GM19395 (cell line): ENCODE data around the gene RAB35.
A peak's percentile ranks its signal among the peaks of the same experiment; 100 is the strongest.

Source experiments
- ATAC-seq: cut with Tn5 transposase; IDR thresholded peaks from one replicate; pipeline ENCODE4 v1.9.1; 2021; ENCODE audit warnings: mild to moderate bottlenecking, moderate library complexity; ENCODE audit not compliant: unreplicated experiment

The RAB35 gene

DNA sequence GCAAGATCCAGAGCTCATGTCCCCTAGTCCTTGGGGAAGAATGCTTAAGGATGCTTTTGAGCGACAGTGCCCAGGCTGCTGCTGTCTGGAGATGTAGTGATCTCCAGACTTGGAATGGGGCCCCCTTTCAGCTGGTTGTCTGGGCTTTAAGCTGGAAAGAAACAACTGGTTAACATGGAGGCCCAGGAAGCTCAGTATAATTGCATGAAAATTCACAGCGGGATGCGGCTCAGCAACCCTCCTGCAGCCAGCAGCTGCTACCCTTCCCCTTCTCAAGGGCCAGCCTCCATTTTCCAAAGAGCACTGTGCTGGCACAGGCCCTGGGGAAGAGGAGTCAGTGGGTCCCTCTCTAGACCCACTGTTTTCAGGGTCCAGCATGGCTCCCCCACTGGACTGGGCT lies 26.3 kb downstream of the RAB35 start:
- ATAC-seq = no peak

DNA sequence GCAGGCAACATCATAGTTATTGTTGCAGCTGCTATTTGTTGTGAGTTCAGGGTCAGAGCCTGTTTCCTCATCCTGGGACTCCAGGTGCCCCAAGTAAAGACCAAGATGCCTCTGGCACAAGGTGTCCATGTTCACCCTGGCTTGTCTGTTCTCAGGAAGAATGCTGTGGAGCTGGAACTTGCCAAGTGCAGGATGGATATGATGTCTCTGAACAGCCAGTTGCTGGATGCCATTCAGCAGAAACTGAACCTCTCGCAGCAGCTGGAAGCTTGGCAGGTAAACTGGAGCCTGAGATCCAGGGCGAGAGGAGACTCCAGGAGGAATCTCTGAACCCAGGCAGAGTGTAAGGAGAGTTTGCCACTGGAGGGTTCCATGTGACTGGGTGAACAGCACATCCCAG lies 26.8 kb downstream of the RAB35 start:
- ATAC-seq = no peak

DNA sequence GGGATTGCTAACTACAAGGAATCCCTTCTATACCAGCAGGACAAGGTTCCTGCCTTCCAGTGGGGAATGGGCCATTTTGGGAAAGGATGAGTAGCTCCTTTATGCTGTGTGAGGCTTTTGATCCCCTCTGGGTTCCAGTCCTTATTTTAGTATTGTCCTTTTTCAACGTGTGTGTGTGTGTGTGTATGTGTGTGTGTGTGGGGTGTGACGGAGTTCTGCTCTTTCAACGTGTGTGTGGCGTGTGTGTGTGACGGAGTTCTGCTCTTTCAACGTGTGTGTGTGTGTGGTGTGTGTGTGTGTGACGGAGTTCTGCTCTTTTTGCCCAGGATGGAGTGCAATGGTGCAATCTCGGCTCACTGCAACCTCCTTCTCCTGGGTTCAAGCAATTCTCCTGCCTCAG lies 27.4 kb downstream of the RAB35 start:
- ATAC-seq = no peak

DNA sequence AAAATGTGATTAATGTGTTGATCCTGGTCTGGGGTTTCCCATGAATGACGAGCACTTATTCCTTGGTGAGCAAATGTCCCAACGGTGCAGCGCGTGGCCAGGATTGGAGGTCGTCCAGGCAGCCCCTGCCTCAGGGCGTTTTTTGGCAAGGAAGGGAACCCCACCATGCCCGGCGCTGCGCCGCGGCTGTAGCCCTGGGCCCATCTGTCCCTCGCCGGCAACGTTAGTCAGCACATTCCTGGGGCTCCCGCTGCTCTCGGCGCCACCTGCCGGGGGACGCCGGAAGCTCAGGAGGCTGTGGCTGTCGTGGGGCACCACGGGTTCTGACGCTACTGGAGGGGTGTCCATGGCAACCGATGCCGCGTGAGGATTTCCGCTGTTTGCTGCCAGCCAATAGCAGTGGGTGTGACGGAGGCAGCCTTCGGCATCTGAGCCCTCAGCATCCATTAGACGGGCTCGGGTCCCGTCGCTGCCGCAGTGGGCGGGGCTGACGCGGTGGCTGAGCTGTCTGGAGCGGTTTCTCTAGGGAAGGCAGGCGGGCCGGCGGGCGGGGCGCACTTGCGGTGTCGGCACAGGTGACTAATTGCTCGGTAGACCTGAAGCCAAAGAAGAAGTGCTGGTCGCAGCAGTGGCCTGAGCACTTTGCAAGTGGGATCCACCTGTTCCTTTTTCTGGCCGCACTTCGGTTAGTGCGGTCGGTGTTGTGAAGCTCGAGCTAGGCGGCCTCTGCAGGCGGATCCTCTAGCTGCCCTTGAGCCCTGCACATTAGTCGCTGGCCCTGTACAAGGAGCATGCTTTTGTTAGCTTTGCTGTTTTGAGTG lies 29.5 kb downstream of the RAB35 start:
- peak; percentile 98 for ATAC-seq

DNA sequence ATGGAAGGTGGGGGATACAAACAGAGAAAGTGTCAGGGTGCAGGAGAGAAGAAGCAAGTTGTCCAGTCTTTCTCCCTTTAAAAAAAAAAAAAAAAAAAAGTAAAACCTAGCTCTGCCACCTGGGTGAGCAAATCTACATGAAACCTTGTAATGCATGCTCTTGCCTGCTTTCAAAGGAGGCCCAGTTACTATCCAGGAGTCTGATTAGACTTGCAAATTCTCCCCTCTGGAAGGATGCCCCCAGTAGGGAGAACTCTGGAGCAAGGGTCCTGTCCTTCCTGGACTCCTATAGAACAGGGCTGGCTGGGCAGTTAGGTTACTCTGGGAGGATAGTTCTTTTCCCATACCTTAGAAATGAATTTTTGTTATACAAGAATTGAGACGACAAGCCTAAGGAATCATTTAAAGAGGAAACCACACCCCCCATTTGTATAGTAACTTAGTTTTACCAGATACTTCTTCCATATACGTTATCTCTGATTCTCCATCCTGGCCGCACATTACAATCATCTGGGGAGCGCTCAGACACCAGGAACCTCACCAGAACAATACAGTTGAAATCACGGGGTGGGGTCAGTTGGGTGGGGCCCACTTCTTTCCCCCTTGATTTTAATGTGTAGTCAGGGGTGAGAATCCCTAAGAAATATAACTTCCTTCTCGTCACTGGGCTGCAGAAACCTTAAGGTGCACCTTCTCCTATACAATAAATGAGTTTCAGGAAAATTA lies 30.5 kb downstream of the RAB35 start:
- no peak for ATAC-seq

DNA sequence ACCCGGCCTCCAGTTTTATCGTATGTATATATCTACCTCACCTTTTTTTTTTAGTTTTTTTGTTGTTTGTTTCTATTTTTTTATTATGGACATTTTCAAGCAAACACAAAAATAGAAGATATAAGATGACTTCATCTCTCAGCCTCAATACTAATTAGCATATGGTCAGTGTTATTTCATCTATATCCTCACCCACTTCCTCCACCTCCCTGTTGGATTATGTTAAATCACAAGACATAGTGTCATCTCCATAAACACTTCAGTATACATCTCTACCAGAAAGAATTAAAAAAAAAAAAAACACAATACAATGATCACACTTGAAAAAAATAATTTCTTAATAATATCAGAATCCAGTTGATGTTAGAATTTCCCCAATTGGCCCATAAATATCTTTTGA lies 34.9 kb downstream of the RAB35 start:
- no peak for ATAC-seq

DNA sequence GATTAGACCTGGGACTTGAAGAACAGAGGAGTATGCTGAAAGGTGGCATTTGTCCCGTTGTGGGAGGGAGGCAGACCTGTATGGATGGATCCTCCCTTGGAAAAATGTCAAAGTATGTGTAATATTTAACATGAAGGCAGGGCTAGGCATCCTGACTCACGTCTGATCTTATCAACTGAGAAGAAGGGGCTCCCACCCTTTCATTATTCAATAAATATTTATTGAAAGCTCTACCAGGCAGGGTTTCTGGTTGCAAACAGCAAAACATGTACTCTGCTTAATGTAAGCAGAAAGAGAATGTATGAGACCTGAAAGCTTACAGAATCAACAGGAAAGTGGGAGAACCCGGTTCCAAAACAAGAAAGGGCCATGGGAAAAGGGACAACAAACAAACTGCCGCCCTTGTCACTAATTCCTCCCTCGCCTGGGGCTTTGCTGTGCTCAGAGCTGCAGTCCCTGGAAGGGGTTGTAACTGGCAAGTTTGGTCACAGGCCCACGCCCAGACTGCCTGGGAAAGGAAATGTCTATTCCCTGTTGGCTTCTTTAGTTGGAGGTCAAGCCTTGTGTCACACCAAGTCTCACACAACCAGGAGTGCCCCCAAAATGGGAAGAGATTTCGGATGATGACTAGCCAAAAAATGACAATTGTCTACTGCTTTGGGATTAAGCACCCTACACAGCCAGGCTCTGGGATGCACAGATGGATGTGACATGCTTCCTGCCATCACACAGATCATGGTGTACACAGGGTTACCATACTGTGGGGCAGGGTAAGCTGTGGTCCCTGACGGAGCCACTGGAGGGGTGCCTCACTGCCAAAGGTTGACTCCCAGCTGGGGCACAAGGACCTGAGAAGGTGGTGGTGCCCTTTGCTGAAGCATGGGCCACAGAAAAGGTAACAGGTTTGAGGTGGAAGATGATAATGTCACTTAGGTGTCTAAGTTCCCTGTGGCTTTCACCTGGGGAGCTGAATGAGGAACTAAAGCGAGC lies 36.8 kb downstream of the RAB35 start:
- no peak for ATAC-seq

DNA sequence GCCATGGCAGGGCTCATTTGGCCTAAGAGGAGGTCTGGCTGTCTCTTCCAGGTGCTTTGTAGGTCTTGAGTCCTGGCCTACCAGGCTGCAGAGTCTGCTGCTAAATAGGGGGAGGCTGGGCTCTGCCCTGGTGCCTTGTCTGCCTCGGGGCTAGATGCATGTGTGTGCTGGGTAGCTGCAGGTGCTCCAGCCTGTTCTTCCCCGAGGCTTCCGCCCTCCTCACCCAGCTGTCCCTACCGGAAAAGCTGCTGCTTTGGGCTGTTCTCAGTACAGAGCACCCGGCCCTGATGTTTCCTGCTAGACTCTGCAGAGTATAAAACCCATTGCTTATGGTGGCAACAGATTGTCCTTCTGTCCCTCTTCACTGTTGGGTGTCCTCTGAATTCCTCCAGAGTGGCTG lies 37.7 kb downstream of the RAB35 start:
- no peak for ATAC-seq

DNA sequence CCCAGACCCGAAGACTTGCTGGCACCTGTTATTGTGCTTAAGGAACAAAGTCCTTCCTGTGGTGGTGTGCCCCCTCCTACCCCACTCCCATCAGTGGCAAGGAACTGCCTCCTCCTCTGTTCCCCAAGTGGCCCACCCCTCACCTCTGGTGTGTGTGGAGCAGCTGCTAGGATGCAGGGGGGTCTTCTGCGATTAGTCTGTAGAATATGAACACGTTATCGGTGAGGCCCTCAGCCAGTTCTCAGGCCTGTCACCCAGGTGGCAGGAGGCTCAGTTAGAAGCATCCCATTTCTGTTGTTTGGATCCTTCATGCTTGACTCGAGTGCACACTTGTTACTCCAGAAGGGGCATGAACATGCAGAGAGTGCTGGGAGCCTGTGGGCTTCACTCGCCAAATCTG lies 39.3 kb downstream of the RAB35 start:
- no peak for ATAC-seq

DNA sequence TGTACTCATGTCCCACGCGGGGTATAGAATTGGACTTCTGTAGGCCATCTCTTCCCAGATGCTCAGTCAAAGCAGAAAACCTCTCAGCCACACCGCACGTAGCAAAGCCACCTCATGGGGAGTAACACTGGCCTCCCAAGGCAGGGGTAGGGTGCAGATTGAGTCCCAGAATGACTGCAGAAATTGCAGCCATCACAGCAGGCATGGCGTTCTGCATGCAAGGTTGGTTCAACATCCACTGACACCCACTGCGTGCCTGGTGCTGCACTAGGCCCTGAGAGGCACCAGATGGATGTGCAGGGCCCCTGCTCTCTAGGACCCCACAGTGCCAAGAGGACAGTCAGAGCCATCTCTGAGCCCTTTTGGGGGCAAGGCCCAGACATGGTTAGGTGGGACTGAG lies 39.9 kb downstream of the RAB35 start:
- no peak for ATAC-seq

DNA sequence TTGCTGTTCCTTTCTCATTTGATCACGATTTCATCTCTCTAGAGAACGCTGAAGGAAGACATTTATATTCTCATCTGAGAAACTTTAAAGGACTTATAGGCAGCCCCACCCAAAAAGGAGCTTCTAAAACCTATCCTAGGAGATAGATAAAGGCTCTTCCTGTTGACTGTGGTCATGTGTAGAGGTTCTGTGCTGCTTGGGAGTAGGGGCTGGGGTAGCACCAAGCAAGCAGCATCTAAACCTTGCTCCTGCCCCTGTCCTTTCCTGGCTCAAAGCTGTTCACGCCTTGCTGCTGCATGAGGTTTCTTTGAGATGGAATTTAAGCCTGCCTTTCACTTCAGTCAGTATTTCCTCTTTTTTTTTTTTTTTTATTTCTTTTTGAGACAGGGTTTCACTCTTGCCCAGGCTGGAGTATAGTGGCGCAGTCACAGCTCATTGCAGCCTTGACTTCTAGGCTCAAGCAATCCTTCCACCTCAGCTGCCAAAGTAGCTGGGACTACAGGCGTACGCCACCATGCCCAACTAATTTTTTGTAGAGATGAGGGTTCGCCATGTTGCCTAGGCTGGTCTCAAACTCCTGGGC lies 41.4 kb downstream of the RAB35 start:
- no peak for ATAC-seq

DNA sequence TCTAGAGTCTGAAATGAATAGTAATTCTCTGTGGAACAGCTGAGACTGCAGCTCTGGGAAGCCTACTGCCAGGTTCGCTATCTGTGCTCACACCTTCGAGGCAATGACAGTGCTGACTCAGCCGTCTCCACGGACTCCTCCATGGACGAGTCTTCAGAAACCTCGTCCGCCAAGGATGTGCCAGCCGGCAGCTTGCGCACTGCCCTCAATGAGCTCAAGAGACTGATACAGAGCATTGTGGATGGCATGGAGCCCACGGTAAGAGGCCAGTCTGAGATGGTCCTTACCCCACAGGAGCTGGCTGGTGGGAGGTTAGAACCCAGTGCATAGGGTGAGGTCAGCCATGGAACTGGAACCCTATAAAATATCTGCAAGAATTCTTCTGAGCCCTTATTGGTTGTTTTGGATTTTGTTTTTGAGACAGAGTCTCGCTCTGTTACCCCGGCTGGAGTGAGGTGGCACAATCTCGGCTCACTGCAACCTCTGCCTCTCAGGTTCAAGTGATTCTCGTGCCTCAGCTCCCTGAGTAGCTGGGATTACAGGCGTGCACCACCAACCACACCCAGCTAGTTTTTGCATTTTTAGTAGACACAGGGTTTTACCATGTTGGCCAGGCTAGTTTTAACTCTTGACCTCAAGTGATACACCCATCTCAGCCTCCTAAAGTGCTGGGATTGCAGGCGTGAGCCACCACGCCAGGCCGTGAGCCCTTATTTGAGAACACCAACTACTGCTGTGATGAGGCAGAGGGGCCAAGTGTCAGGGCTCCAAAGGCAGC lies 43.9 kb downstream of the RAB35 start:
- ATAC-seq = no peak

DNA sequence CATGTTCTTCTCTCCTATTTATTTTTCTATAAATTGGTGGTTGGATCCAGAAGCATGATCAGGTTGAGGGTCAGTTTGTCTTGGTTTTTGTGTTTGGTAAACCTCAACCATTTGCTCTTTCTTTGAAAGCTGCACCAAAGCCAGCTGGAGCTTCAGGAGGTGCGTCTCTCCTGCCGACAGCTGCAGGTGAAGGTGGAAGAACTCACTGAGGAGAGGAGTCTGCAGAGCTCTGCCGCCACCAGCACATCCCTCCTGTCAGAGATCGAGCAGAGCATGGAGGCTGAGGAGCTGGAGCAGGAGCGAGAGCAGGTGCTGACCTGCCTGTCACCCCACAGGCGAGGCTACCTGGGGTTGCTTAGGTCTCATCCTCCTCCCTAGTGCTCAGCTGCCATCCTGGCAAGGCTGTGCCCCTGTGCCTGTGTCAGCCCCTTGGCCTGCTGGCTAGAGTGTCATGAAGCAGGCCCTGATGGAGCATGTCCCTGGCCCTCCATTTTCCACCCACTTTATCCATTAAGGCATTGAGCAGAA lies 45.0 kb downstream of the RAB35 start:
- no peak for ATAC-seq

DNA sequence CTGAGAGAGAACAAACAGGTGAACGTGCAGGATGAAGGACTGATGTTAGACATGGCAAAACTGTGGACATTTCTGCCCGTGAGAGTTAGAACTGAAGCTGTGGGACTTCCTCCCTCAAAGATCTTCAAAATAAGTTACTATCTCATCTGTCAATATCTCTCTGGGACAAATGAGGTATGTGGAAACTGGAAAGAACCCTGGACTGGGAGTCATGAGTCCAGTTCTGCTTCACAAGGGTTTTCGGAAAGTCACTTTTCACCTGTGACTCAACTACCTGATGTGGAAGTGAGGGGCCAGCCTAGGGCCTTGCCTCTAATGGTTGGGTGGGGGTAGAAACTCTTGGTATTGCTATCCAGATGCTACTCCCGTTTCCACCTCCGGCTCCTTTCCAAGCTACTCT lies 47.3 kb downstream of the RAB35 start:
- no peak for ATAC-seq

DNA sequence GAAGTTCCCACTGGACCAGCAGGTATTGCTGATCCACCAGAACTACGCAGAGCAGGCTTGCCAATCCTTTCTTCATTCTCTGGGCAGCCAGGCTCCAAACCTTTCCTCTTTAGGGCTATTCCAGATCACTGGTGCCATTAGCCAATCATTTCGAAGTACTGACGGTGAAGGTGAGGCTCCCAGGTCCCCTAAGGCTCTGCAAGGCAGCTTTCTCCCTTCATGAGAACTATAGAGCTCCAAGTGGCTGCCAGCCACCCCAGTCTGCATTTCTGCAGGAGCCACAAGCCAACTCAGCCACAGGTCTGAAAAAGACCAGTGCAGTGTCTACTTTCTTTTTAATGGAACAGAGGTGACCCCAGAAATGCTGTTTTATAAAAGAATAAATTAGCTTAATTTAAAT lies 48.7 kb downstream of the RAB35 start:
- ATAC-seq = no peak

DNA sequence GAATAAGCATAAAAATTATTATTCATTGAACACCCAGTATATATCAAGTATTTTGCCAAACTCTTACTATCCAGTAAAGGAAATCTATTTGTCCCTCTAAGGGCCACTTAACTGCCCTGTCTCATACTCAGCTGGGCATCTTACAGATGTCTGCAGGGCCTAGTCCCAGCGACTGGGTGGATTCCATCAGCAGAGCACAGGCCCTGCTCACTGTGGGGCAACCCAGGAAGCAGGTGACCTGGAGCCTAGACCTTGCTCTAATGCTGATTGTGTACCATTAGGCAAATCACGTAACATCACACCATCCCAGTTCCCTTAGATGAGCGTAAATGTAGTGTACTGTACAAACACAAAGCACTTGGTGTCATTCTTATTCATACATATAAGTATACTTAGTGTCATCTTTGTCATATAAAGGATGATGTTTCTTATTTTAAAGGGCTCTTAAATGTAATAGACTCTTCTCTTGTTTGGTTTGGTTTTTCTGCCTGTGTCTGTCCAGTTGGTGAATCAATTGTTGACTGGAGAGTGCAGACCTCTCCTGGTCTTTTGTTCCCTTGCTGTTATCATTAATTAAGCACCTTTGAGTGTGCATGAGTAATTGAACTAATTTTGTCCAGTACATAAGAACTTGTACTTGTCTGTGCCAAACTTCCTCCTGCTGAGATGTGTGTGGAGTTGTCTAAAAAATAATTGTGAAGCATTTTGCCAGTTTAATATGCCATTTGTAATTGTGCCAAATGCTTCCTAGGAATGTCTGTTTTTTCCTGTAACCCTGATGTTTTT lies 49.3 kb downstream of the RAB35 start:
- ATAC-seq = no peak

DNA sequence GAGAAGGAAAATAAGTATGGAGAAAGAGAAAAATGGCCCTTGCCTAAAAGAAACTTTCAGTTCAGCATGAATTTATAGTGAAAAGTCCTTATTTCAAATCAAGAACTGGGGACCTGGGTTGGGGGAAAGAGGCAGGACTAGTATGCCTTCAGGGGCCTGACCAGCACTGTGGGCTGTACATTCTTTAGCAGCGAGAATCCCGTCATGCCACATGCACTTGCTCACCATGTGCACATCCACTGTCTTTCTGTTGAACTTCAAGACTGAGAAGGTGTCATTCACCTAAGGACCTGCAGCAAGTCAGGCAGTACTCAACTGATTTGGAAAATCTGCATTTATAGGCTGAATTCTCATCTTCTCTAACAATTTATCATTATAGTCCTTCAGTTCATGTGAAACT lies 50.2 kb downstream of the RAB35 start:
- no peak for ATAC-seq

DNA sequence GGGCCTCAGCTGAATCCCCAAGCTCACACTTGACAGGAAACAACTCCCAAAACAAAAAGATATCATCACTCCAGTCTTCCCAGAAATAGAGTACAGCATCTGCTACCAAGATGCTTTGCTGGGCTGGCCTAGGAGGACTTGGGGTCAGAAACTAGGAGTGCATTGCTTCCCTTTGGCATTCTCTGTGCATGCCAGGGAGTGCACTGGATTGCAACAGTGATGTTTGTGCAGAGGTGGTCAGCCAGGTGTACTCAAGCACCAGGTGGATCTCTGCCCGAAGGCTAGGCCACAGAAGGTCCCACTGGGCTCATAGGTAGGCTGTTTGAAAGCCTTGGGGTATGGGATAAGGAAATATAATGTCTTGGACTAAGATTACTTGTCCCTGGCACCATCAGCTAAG lies 51.1 kb downstream of the RAB35 start:
- ATAC-seq = no peak
